GM21786 (cell line): ENCODE data around the gene BRD9.
"Not testable (repeated sequence)": the region's sequence is repeated elsewhere in the genome, so short reads cannot be mapped to it uniquely, and the experiment has no call there.

Source experiments
- ATAC-seq: cut with Tn5 transposase; IDR thresholded peaks from one replicate; pipeline ENCODE4 v1.9.1; 2021; ENCODE audit not compliant: unreplicated experiment

The BRD9 gene

GRCh38 chr5:860506-861150 lies 32.0 kb downstream of the BRD9 start:
- ATAC-seq, result no peak

- no peak for ATAC-seq
These were observed 32.8 kb downstream of the BRD9 start for GRCh38 chr5:859798-860296.

- ATAC-seq, result no peak
These were observed 33.2 kb downstream of the BRD9 start for GRCh38 chr5:859391-859790.

- ATAC-seq, result no peak
These were observed 33.9 kb downstream of the BRD9 start for GRCh38 chr5:858726-859125.

GRCh38 chr5:856531-857425 lies 35.8 kb downstream of the BRD9 start:
- ATAC-seq, result no peak

- ATAC-seq, result no peak
These were observed 36.6 kb downstream of the BRD9 start for GRCh38 chr5:855771-856530.

GRCh38 chr5:854966-855743 lies 37.4 kb downstream of the BRD9 start:
- ATAC-seq, result no peak

GRCh38 chr5:854217-854616 lies 38.4 kb downstream of the BRD9 start:
- no peak for ATAC-seq

GRCh38 chr5:853416-854090 lies 39.0 kb downstream of the BRD9 start:
- ATAC-seq, result not testable (repeated sequence)

- no peak for ATAC-seq
These were observed 39.9 kb downstream of the BRD9 start for GRCh38 chr5:852431-853401.

GRCh38 chr5:852018-852417 lies 40.6 kb downstream of the BRD9 start:
- no peak for ATAC-seq

GRCh38 chr5:851553-851952 lies 41.0 kb downstream of the BRD9 start:
- ATAC-seq, result no peak

GRCh38 chr5:851076-851475 lies 41.5 kb downstream of the BRD9 start:
- ATAC-seq, result no peak

- no peak for ATAC-seq
These were observed 42.0 kb downstream of the BRD9 start, which contains the start of gene ZDHHC11 for GRCh38 chr5:850511-851006. TSS of gene ZDHHC11 (minus strand) at chr5:850986. CDS start at chr5:850602, 384 bp downstream.

- ATAC-seq, result no peak
These were observed 42.8 kb downstream of the BRD9 start for GRCh38 chr5:849651-850301.

- ATAC-seq, result no peak
These were observed 43.9 kb downstream of the BRD9 start for GRCh38 chr5:848671-849111.

GRCh38 chr5:847736-848135 lies 44.9 kb downstream of the BRD9 start:
- ATAC-seq, result not testable (repeated sequence)

- not testable (repeated sequence) for ATAC-seq
These were observed 45.4 kb downstream of the BRD9 start for GRCh38 chr5:847212-847611.
